T-helper 17 cell (primary cell): ENCODE measurements around the gene LCN1. TPM values are rescaled to one million over a fixed set of nuclear protein-coding genes. Genes with fewer than 3 reads are reported as not detected.
A peak's percentile ranks its signal among the peaks of the same experiment; 100 is the strongest.

Experiments used
- ATAC-seq: fragments of 150-1000 bp; cut with Tn5 transposase; 2 replicates; pipeline ENCODE4 v1.10.0; 2021; ENCODE audit warnings: mild to moderate bottlenecking, moderate library complexity
- DNase-seq, 3 donors: peaks; one replicate each; pipeline versions ENCODE4 v3.0.0 to v3.0.0-alpha.2; 2020 to 2021
- H3K9me3 ChIP-seq: one replicate; pipeline ENCODE4 v1.7.0; 2013; ENCODE audit warnings: low read length, mild to moderate bottlenecking; ENCODE audit not compliant: control insufficient read depth, poor library complexity, severe bottlenecking
- H3K27ac Mint-ChIP-seq: one replicate; pipeline ENCODE4 v1.8.0; 2022; ENCODE audit warnings: mild to moderate bottlenecking, moderate library complexity, mixed read lengths
- H3K27me3 Mint-ChIP-seq: one replicate; pipeline ENCODE4 v1.8.0; 2022; ENCODE audit warnings: mixed read lengths
- H3K36me3 Mint-ChIP-seq: one replicate; pipeline ENCODE4 v1.8.0; 2022; ENCODE audit warnings: low read depth, mixed read lengths
- H3K4me1 Mint-ChIP-seq: one replicate; pipeline ENCODE4 v1.8.0; 2022; ENCODE audit warnings: mild to moderate bottlenecking, mixed read lengths
- H3K4me3 Mint-ChIP-seq: one replicate; pipeline ENCODE4 v1.8.0; 2022; ENCODE audit warnings: mild to moderate bottlenecking, moderate library complexity, mixed read lengths
- total RNA-seq, 4 donors: library from RNA in 2 of 4; stranded (reverse) in 2 of 4; gene quantifications; one replicate each; pipeline ENCODE4 v1.2.3 and lab custom pipeline; 2022 to 2026

LCN1 gene
- total RNA-seq (not detected), total RNA-seq (lab: John Stamatoyannopoulos, UW) (0 reads per million in 2 donors)

DNA sequence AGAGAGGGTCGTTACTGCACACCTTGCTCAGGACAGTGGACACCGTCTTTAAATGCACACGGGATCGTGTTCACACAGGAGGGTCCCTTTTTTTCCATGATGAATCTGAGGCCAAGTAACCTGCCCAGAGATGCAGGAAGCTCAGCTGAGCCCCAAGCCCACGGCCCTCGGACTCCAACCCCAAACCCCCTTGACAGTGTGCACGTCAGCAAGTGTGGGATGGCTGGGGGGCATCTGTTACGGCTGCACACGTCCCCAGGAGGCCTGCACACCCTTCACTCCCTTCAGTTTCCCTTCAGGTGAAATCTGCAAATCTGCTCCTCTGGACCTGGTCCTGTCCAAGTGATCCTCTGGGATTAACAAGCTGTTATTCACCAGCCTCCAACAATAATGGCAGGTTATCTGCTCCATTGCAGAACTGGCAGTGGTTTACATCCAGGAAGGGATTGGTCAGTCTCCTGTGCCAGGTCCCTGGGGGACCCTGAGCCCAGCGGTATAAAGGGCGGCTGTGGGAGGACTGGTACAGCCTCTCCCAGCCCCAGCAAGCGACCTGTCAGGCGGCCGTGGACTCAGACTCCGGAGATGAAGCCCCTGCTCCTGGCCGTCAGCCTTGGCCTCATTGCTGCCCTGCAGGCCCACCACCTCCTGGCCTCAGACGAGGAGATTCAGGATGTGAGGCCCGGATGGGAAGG lies at the start of gene LCN1:
Gene LCN1, plus strand, starts transcription at position 525 of the 692 bp plus-strand sequence. Its CDS starts 58 bp downstream, at position 583.
- H3K27me3 Mint-ChIP-seq: peaks cover 36% of the 10 kb centered on the region
- H3K36me3 Mint-ChIP-seq: no peaks in the 10 kb centered on the region
- no peak within 1 kb of the TSS for H3K4me3 Mint-ChIP-seq
- H3K9me3 ChIP-seq: no peaks in the 10 kb centered on the region
- DNase-seq (no peak), ATAC-seq (no peak)
- peaks cover 7% of the 10 kb centered on the region for H3K4me1 Mint-ChIP-seq
- no peak within 1 kb of the TSS for H3K27ac Mint-ChIP-seq

DNA sequence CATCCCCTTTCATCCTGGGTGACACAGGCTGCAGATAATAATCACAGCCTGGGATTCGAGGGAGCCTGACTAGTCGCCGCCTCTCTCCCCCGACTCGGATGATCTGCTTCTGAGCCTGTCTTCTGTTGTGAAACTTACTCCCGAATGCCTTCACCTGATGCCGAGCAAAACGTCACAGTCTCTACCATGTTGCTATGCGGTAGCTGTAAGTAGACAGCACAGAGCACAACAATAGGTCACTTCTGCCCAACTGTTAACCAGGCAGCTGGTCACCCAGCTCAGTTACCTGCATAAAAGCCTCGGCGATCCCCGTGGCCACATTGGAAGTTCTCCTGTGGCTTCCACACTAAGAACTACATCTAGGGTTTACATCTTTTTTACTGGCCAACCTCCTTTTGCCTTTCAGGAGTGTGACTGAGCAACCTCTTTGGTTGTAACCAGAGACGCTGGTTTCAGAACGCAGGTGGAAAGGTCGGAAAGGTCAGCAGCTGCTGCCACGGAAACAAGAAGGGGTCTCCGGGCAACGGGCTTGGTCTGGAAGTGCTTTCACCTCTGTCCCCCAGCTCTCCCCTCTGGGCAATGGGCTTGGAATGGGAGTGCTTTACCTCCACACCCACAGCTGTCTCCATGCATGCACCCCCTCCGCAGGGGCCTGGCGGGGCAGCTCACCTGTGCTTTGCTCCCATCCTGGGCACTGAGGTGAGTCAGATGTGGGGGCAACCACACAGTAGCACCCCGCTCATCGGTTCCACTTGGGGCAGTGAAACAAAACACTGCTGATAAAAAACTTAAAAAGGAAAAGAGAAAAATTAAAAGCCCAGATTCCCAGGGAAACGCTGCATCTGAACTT lies 49.2 kb upstream of the LCN1 start:
- Mint-ChIP-seq H3K27ac (no peak overlapping the region), H3K4me3 (no peak overlapping the region), H3K4me1 (peaks cover 25% of the 10 kb centered on the region), H3K36me3 (no peaks in the 10 kb centered on the region), H3K27me3 (peaks cover 2% of the 10 kb centered on the region)
- no peak for ATAC-seq
- no peaks in the 10 kb centered on the region for H3K9me3 ChIP-seq
- DNase-seq: no peak

DNA sequence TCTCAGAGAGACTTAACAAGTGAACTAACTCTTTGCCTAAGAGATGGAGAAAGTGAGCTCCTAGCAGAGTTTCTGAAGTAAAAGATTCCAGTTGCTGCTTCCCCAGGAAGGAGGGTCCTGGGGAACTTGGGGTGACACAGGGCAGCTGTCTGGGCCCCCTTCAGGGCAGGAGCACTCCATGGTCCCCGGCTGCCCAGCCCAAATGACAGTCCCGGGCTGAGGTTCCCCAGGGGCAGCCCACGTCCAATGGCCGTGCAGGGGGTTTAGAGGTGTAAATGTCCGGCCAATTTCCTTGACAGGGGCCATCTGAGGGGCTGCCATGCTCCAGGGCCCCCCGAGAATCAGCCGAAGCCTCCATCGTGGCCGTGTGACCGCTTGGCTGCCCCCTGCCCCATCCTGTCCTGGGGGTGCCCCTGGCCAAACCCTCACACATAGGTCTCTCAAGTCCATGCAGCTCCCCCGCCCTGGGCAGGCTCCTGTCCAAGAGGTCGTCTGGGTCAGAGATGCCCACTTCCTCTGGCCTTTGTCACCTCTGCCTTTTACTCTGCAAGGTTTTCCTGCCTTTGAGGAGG lies 47.2 kb upstream of the LCN1 start:
- no peaks in the 10 kb centered on the region for H3K9me3 ChIP-seq
- Mint-ChIP-seq H3K4me3 (no peak overlapping the region), H3K27me3 (no peaks in the 10 kb centered on the region), H3K36me3 (peaks cover 2% of the 10 kb centered on the region), H3K27ac (no peak overlapping the region), H3K4me1 (peaks cover 21% of the 10 kb centered on the region)
- no peak for DNase-seq
- no peak for ATAC-seq

DNA sequence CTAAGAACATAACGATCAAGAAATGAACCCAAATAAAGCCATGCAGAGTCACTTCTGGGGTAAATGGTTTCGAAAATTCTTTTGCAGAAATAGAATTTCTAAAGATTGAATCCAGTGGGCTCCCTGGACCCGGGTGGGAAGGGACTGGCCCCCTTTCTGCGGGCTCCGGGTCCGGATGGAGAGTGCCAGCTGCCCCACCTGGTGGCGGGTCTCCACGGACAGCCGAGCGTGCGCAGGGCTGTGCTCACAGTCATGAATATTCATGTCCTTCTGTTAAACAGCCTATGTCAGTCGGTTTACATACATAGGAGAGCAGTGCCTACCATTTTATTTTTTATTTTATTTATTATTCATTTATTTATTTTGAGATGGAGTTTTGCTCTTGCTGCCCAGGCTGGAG lies 46.3 kb upstream of the LCN1 start:
- H3K36me3 Mint-ChIP-seq: peaks cover 2% of the 10 kb centered on the region
- H3K9me3 ChIP-seq: no peaks in the 10 kb centered on the region
- H3K27ac Mint-ChIP-seq: no peak overlapping the region
- peaks cover 19% of the 10 kb centered on the region for H3K4me1 Mint-ChIP-seq
- no peak overlapping the region for H3K4me3 Mint-ChIP-seq
- ATAC-seq (peak; percentile 61), DNase-seq (no peak)
- no peaks in the 10 kb centered on the region for H3K27me3 Mint-ChIP-seq

DNA sequence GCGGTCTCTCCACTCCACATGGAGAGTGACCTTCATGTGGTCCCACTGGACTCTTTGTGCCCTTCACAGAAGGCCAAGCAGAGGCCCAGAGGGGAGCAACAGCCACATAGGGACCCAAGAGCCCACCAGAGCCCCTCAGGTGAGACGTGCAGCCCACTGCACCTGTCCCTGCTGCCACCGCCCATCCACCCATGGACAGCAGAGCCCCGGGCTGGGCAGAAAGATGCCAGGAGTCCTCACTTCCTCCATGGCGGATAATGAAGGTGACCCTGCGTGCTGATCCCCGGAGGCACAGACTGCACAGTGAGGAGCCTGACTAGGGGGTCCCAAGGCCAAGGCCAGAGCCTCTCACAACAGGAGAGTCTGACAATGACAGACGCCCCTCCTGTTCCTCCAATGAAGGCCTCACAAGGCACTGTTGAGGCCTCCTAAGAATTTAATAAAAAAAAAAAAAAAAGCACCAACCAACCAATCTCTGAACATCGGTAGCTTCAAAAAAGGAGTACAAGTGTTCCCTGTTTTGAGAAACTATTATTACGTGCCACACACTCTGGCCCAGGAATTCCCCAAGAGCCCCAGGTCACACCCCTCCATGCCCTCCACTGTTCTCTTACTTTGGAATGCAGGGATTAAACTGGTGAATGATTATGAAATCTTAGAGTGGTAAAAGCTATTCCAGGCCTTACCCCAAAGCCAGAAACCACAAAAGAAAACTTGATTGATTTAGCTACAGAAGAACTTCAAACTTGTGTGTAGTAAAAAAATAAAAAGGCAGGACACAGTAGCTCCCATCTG lies 44.5 kb upstream of the LCN1 start:
- H3K27ac Mint-ChIP-seq: no peak overlapping the region
- H3K4me3 Mint-ChIP-seq: no peak overlapping the region
- peaks cover 2% of the 10 kb centered on the region for H3K36me3 Mint-ChIP-seq

DNA sequence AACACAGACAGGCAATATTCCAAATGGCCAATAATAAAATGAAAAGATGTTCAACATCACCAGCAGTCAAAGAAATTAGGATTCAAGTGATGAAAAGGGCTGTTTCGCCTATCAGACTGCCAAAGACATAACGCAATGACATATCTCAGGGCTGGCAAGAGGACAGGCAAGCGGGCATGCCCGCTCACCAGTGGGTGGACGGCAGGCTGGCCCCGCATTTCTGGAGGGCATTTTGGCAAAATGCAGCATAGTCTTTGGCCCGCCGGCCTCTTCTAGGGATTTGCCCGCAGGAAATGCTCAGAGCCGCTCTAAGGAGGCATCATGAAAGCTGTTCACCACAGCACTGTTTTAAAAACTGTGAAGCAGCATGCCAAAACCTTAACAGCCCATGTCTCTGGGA lies 43.0 kb upstream of the LCN1 start:
- DNase-seq: no peak
- H3K36me3 Mint-ChIP-seq: peaks cover 2% of the 10 kb centered on the region
- no peaks in the 10 kb centered on the region for H3K9me3 ChIP-seq
- no peak for ATAC-seq
- H3K27me3 Mint-ChIP-seq: no peaks in the 10 kb centered on the region
- H3K4me3 Mint-ChIP-seq: peak overlapping the region; percentile 96
- H3K4me1 Mint-ChIP-seq: peaks cover 11% of the 10 kb centered on the region
- peak overlapping the region; percentile 78 for H3K27ac Mint-ChIP-seq

More for the DNA sequence above, 44.5 kb upstream of the LCN1 start:
- DNase-seq (no peak), ATAC-seq (no peak)
- no peaks in the 10 kb centered on the region for H3K27me3 Mint-ChIP-seq
- peaks cover 11% of the 10 kb centered on the region for H3K4me1 Mint-ChIP-seq
- no peaks in the 10 kb centered on the region for H3K9me3 ChIP-seq

DNA sequence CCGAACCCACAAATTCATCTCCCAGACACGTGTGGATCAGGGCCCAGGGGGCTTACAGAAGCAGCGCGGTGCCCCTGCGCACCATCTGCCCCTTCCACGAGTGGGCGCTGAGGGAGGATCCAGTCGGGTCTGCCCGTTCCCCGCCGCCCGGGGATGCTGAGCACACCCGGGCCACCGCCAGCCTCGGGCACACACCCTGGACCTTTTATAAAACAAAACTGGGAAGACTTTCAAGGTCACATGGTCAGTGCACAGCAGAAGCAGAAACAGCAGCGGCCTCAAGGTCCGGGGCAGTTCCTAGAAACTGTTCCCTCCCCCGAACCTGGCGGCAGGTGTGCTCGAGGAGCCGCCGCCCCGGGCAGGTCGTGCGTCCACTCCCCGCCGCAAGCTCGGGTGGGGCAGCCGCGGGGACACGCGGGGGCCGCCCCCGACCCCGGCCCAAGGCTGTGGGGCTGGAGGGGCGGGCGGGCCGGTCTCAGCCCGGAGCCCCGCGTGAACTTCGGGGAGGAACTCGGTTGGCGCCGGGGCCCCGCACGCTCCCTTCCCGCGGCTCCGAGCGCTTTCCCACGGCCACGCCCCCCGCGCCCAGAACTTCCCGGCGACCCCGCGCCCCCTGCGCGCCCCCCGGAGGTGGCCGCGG lies 42.3 kb upstream of the LCN1 start:
- Mint-ChIP-seq H3K4me3 (peak overlapping the region; percentile 96), H3K27me3 (no peaks in the 10 kb centered on the region), H3K27ac (peak overlapping the region; percentile 78), H3K36me3 (peaks cover 2% of the 10 kb centered on the region), H3K4me1 (peaks cover 11% of the 10 kb centered on the region)
- no peaks in the 10 kb centered on the region for H3K9me3 ChIP-seq
- ATAC-seq (peak; percentile 45), DNase-seq (no peak)

DNA sequence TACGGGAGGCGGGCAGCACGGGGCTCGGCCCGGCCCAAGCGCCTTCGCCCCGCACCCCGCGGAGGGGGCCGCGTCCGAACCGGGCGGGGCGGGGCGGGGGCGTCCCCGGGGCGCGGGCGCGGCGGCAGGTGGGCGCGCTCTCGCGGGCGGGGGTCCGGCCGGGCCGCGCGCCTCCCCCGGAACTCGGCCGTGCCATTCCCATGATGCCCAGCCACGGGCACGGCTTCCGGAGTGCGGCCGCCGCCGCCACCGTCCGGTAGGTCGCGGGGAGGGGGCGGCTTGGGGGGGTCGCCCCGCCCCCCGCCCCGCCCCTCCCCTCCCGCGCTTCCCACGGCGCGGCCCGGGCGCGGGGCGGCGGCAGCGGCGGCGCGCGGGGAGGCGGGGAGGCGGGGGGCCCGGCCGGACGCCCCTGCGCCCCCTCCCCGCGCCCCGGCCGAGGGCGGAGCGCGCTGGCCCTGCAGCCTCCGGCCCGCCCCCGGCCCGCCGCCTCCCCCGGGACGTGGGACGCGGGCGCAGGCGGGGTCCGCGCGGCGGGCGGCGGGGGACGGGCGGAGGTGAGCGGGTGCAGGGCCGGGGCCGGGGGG lies 41.7 kb upstream of the LCN1 start, which contains the start of gene PPP1R26:
Gene PPP1R26, plus strand, starts transcription at position 314 of the 584 bp plus-strand sequence. CDS start 4,729 bp downstream, outside the sequence.
- Mint-ChIP-seq H3K4me1 (peaks cover 11% of the 10 kb centered on the region), H3K27me3 (no peaks in the 10 kb centered on the region), H3K4me3 (peak within 1 kb of the TSS; percentile 96), H3K27ac (peak within 1 kb of the TSS; percentile 78), H3K36me3 (peaks cover 2% of the 10 kb centered on the region)
- DNase-seq (no peak), ATAC-seq (no peak)
- H3K9me3 ChIP-seq: no peaks in the 10 kb centered on the region

DNA sequence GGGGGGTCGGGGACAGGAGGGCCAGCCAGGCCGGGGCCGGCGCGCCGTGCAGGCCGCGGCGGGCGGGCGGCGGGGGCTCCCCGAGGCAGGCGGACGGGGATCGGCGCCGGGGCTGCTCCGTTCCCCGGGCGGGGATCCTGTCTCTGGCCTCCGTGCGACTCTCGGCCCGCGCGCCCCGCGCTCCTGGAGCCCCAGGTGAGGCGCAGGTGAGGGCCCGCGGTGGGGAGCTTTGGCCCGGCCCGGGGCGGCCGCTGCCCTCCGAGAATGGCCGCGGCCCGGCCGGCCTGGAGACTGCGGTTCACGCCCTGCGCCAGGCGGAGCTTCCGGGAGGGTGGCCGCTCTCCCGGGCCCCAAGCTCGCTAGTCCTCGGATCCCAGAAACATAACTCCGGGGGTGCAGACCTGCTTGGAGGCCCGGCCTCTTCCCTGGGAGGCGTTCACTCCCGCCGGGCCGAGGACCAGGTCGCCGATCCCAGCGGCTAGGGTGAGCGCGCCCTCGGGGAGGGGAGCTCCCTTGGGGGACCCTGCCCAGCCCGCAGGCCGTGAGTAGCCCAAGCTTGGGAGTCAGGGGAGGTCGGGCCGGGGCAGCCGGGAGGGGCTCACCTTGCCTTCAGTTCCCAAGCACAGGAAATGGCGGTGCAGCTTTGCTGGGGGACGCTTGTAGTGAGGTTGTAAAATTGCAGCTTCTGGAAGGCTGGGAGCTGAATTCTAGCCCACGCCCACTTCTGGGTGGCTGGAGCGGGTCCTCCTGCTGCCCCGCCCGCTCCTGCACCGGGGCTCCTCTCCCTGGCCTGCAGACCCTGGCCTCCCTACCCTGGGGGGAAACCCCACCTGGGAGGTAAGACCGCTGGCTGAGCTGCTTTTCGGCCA lies 40.9 kb upstream of the LCN1 start:
- Mint-ChIP-seq H3K4me3 (peak overlapping the region; percentile 76), H3K27me3 (peaks cover 3% of the 10 kb centered on the region), H3K36me3 (peaks cover 2% of the 10 kb centered on the region), H3K27ac (no peak overlapping the region), H3K4me1 (peaks cover 11% of the 10 kb centered on the region)
- H3K9me3 ChIP-seq: no peaks in the 10 kb centered on the region
- ATAC-seq (peak; percentile 28), DNase-seq (no peak)

DNA sequence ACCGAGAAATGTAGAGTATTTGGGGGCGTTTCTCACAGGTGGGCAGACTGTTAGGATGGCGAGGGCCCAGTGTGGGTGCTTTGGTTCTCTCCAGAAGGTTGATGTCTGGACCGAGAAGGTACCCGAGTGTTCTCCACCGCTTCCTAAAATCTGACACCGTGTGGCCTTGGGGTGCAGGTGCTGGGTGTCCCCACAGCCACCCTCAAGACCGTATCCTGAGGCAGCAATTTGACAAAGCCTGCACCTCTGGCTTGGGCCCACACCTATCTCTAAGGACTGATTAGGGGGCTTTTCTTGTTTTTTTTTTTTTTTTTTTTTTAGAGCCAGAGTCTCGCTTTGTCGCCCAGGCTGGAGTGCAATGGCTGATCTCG lies 40.3 kb upstream of the LCN1 start:
- Mint-ChIP-seq H3K36me3 (peaks cover 2% of the 10 kb centered on the region), H3K4me1 (peaks cover 6% of the 10 kb centered on the region), H3K4me3 (peak overlapping the region; percentile 76), H3K27ac (no peak overlapping the region), H3K27me3 (peaks cover 4% of the 10 kb centered on the region)
- H3K9me3 ChIP-seq: no peaks in the 10 kb centered on the region
- ATAC-seq: peak; percentile 60
- DNase-seq: no peak

DNA sequence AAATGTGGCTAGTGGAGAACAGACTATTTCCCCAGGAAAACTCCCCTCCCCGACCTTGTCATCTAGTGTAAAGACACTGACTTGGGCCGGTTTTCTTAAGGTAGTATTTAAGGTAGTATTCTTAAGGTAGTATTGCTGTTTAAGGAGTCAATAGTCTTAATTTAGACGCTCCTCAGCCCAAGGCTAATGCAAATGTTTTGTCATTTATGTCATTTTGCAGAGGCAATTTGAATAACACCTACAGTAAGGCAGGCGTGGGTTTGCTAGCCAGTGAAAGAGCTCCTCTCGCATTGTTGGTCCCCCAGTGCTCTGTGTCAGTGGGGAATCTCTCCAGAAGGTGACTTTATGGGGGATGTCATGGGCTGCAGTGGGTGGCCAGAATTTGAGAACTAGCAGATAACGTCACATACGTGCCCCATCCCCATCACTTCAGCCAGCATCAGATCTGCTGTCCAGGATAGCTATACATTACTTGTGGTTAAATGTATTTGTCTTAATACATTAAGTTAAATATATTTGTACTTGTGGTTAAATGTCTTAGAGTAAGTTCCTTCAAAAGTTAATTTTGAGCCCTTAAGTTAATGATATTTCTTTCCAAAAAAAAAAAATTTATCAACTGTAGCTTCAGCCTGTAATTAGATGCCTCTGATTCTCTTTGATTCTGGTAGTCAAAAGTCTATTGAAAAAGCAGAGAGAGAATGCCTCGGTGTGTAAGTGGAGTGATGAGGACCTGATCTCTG lies 39.1 kb upstream of the LCN1 start:
- H3K9me3 ChIP-seq: no peaks in the 10 kb centered on the region
- Mint-ChIP-seq H3K36me3 (peaks cover 2% of the 10 kb centered on the region), H3K27me3 (peaks cover 4% of the 10 kb centered on the region), H3K4me3 (peak overlapping the region; percentile 9), H3K27ac (peak overlapping the region; percentile 60), H3K4me1 (peaks cover 6% of the 10 kb centered on the region)
- no peak for ATAC-seq
- DNase-seq: no peak
